HCT116 (cell line): ENCODE measurements around the gene NDOR1. TPM values are rescaled to one million over a fixed set of nuclear protein-coding genes. Genes with fewer than 3 reads are reported as not detected.

Experiments used
- ATAC-seq: fragments of 200-7000 bp; cut with Tn5 transposase; 2 replicates; pipeline ENCODE4 v1.9.1; 2020; ENCODE audit warnings: mild to moderate bottlenecking, moderate library complexity
- BruUV-seq: library from RNA; stranded (reverse); fragments of 400-500 nt; replicated peaks from 2 replicates; lab custom pipeline; 2021; lab: Mats Ljungman, UMichigan
- CTCF ChIA-PET: fragments of 300-600 bp; sonication (Branson Sonifier 250); formaldehyde crosslinking; loops from one replicate; lab custom pipeline; 2021; ENCODE audit warnings: antibody characterized with exemption; lab: Charles Lee
- POLR2A ChIA-PET: fragments of 300-600, 350-600 bp; sonication (Branson Sonifier 250); formaldehyde crosslinking; loops from one replicate; lab custom pipeline; 2021; ENCODE audit warnings: antibody characterized with exemption; lab: Charles Lee
- RAD21 ChIA-PET, 2 experiments: fragments of 300-600 bp; sonication (Branson Sonifier 250); formaldehyde crosslinking; loops; one replicate each; lab custom pipeline; 2023; ENCODE audit warnings: low total read pairs in 2 of 2; ENCODE audit not compliant: uncharacterized antibody in 2 of 2, unreplicated experiment in 2 of 2, low non-redundant PET in 1 of 2; lab: Charles Lee
- DNase-seq: peaks from one replicate; pipeline ENCODE4 v3.0.0-alpha.2; 2010; ENCODE audit warnings: low read depth, low spot score
- H2AFZ ChIP-seq: fragments of 200-600 bp; shearing (Covaris generic), sonication (generic); 2 replicates; pipeline ENCODE4 v1.6.1; 2017; ENCODE audit warnings: low read depth, mixed run types, mixed read lengths, antibody characterized with exemption, low read length; ENCODE audit not compliant: poor library complexity, severe bottlenecking
- H3K27ac ChIP-seq: 2 replicates; pipeline ENCODE4 v1.5.1; 2012; ENCODE audit warnings: low read depth, low read length
- H3K27me3 ChIP-seq: fragments of 200-600 bp; sonication (generic); 2 replicates; pipeline ENCODE4 v1.6.1; 2016; ENCODE audit warnings: mixed run types, low read length, mixed read lengths; ENCODE audit not compliant: insufficient read depth
- H3K36me3 ChIP-seq, 2 experiments: fragments of 200-500 bp in 1 of 2; fragments of 200-600 bp in 1 of 2; sonication (Bioruptor generic) in 1 of 2; sonication (generic) in 1 of 2; 2 replicates each; pipeline versions ENCODE4 v1.5.1 to v1.6.1; 2014 to 2016; ENCODE audit warnings: low read length in 2 of 2, inconsistent platforms in 1 of 2, mixed read lengths in 1 of 2, mixed run types in 1 of 2; ENCODE audit not compliant: insufficient read depth in 2 of 2, control insufficient read depth in 1 of 2
- H3K4me1 ChIP-seq, 2 experiments: fragments of 200-600 bp in 1 of 2; sonication (generic) in 1 of 2; 2 replicates each; pipeline versions ENCODE4 v1.5.1 to v1.6.1; 2012 to 2017; ENCODE audit warnings: low read length in 2 of 2, inconsistent platforms in 1 of 2, mild to moderate bottlenecking in 1 of 2, mixed read lengths in 1 of 2, mixed run types in 1 of 2, moderate library complexity in 1 of 2; ENCODE audit not compliant: insufficient read depth in 2 of 2, control insufficient read depth in 1 of 2
- H3K4me2 ChIP-seq: fragments of 200-600 bp; sonication (generic); 2 replicates; pipeline ENCODE4 v1.6.1; 2017; ENCODE audit warnings: mixed run types, low read length, mixed read lengths
- H3K4me3 ChIP-seq, 2 experiments: fragments of 200-600 bp in 1 of 2; sonication (generic) in 1 of 2; replicated peaks in 1 of 2; 2 replicates each; pipeline ENCODE4 v1.5.1; 2011 to 2016; ENCODE audit warnings: low read length in 2 of 2, control low read depth in 1 of 2, low read depth in 1 of 2, mild to moderate bottlenecking in 1 of 2, mixed read lengths in 1 of 2, mixed run types in 1 of 2
- H3K79me2 ChIP-seq: fragments of 200-600 bp; sonication (generic); 2 replicates; pipeline ENCODE4 v1.6.1; 2017; ENCODE audit warnings: mild to moderate bottlenecking, mixed run types, low read length, moderate library complexity, mixed read lengths; ENCODE audit not compliant: insufficient read depth
- H3K9ac ChIP-seq: fragments of 200-600 bp; sonication (generic); 2 replicates; pipeline ENCODE4 v1.6.1; 2016; ENCODE audit warnings: low read length, mixed read lengths
- H3K9me2 ChIP-seq: fragments of 200-600 bp; sonication (generic), shearing (Covaris generic); 2 replicates; pipeline ENCODE4 v1.6.1; 2017; ENCODE audit warnings: mixed run types, mild to moderate bottlenecking, moderate library complexity; ENCODE audit not compliant: insufficient read depth
- H3K9me3 ChIP-seq, 2 experiments: fragments of 200-500 bp in 1 of 2; fragments of 200-600 bp in 1 of 2; sonication (Bioruptor generic) in 1 of 2; sonication (generic) in 1 of 2; 2 replicates each; pipeline ENCODE4 v1.6.1; 2014 to 2017; ENCODE audit warnings: low read length in 2 of 2, mixed read lengths in 2 of 2, inconsistent platforms in 1 of 2, low read depth in 1 of 2, mild to moderate bottlenecking in 1 of 2, mixed run types in 1 of 2, moderate library complexity in 1 of 2; ENCODE audit not compliant: control insufficient read depth in 1 of 2, insufficient read depth in 1 of 2
- H4K20me1 ChIP-seq: fragments of 200-600 bp; sonication (generic), shearing (Covaris generic); 2 replicates; pipeline ENCODE4 v1.6.1; 2017; ENCODE audit warnings: mixed run types, mild to moderate bottlenecking, moderate library complexity; ENCODE audit not compliant: insufficient read depth
- CBX3 ChIP-seq: IDR thresholded peaks from 2 replicates; pipeline ENCODE4 v1.6.1; 2012; ENCODE audit warnings: low read depth
- EGR1 ChIP-seq: IDR thresholded peaks from 2 replicates; pipeline ENCODE4 v1.6.1; 2012; ENCODE audit warnings: low read depth
- ELF1 ChIP-seq: IDR thresholded peaks from 2 replicates; pipeline ENCODE4 v1.6.1; 2012; ENCODE audit warnings: low read depth, borderline replicate concordance
- FOSL1 ChIP-seq: IDR thresholded peaks from 2 replicates; pipeline ENCODE4 v1.6.1; 2012; ENCODE audit warnings: low read depth
- JUND ChIP-seq: IDR thresholded peaks from 2 replicates; pipeline ENCODE4 v1.6.1; 2012
- MAX ChIP-seq: IDR thresholded peaks from 2 replicates; pipeline ENCODE4 v1.6.1; 2012
- POLR2A ChIP-seq: IDR thresholded peaks from 2 replicates; pipeline ENCODE4 v1.7.0; 2011; ENCODE audit warnings: borderline replicate concordance; ENCODE audit not compliant: insufficient read depth, insufficient read length; ENCODE audit errors: extremely low read depth
- REST ChIP-seq: IDR thresholded peaks from 2 replicates; pipeline ENCODE4 v1.6.1; 2012; ENCODE audit warnings: low read depth
- SIN3A ChIP-seq: IDR thresholded peaks from 2 replicates; pipeline ENCODE4 v1.6.1; 2012; ENCODE audit warnings: low read depth
- SP1 ChIP-seq: IDR thresholded peaks from 2 replicates; pipeline ENCODE4 v1.6.1; 2012; ENCODE audit warnings: low read depth
- SRF ChIP-seq: IDR thresholded peaks from 2 replicates; pipeline ENCODE4 v1.6.1; 2012; ENCODE audit warnings: low read depth
- ZBTB33 ChIP-seq: IDR thresholded peaks from 2 replicates; pipeline ENCODE4 v1.6.1; 2011; ENCODE audit warnings: mild to moderate bottlenecking, low read length, moderate library complexity; ENCODE audit not compliant: insufficient replicate concordance; ENCODE audit errors: extremely low read depth
- ZFX ChIP-seq: fragments of 450-650 bp; IDR thresholded peaks from 2 replicates; pipeline ENCODE4 v1.6.1; 2017
- ZNF274 ChIP-seq: fragments of 200-500 bp; sonication (Bioruptor generic); IDR thresholded peaks from 2 replicates; pipeline ENCODE4 v1.6.1; 2014; ENCODE audit warnings: mild to moderate bottlenecking, low read depth, low read length, inconsistent platforms
- intact Hi-C: fragments of 100-400 bp; cut with micrococcal nuclease; formaldehyde crosslinking; loops from 2 replicates; pipeline ENCODE4 v1.10.0; 2022
- total RNA-seq: library from RNA; stranded (reverse); gene quantifications from one replicate; pipeline ENCODE4 v1.2.1, GENCODE V29; 2021; ENCODE audit not compliant: unreplicated experiment

The NDOR1 gene
- total RNA-seq, 1 experiment from 2014 or later: 28.4 TPM

- CTCF ChIA-PET: interaction anchor here (0.5 kb wide), 1 partner anchor 23 kb away, joined by 6 read pairs; no protein-coding TSS in a partner anchor
- Histone ChIP-seq H2AFZ (no peak overlapping the region), H3K4me1 (peaks cover 34 to 53% of the 10 kb centered on the region in 2 experiments), H3K4me2 (peak overlapping the region; percentile 63), H3K9me2 (no peaks in the 10 kb centered on the region), H3K4me3 (no peak overlapping the region), H3K27ac (0 out of 2 replicates have a peak overlapping the region, but pooled peaks have one; percentile 22), H3K9ac (no peak overlapping the region), H4K20me1 (no peaks in the 10 kb centered on the region), H3K27me3 (no peaks in the 10 kb centered on the region), H3K79me2 (peaks cover 30% of the 10 kb centered on the region; the same call in 1 of the 2 replicates), H3K9me3 (no peaks in the 10 kb centered on the region), H3K36me3 (no peaks in the 10 kb centered on the region)
- ATAC-seq (no peak), DNase-seq (no peak)
- intact Hi-C loops: no loop called here
- no TSS peak for BruUV-seq
- RAD21 ChIA-PET: no interaction called here
- POLR2A ChIA-PET: interaction anchor here (2.6 kb wide), 1 partner anchor 9 kb away, joined by 20 read pairs; the partner anchor contains the start of genes ANAPC2 and SSNA1
- no peak for TF ChIP-seq POLR2A
- no peak for TF ChIP-seq SRF
- no peak for TF ChIP-seq REST
- TF ChIP-seq CBX3: no peak
- TF ChIP-seq MAX: no peak
- TF ChIP-seq FOSL1: no peak
- TF ChIP-seq SP1: no peak
- no peak for TF ChIP-seq JUND
- no peak for TF ChIP-seq ZNF274
- TF ChIP-seq ZFX: no peak
- TF ChIP-seq ZBTB33: no peak
- TF ChIP-seq ELF1: no peak
- no peak for TF ChIP-seq SIN3A
- TF ChIP-seq EGR1: no peak
These were observed 7.2 kb upstream of the NDOR1 start for GRCh38 chr9:137198051-137198901.
